ENCODE measurements around the gene NEK8.
"Not testable (repeated sequence)": the region's sequence is repeated elsewhere in the genome, so short reads cannot be mapped to it uniquely, and the experiment has no call there.

NEK8 gene

DNA sequence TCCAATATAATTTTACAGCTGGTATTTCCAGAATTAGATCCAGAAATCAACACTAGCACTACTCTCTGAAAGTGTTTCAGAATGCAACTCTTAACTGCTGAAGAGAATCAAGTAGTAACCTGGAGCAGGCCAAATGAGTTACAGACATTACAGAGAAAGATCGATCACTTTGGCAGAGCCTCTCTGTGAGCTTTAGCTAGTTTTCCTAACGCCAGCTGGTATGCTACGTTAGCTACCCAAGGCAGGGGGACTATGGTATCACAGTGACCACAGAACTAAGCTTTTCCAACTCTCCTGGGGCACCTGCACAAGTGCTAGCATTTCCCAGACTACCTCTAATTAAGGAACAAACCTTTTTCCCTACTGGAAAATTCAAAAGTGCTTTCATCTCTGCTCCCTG, 45.6 kb downstream of the NEK8 start:
- no peak for DNase-seq

DNA sequence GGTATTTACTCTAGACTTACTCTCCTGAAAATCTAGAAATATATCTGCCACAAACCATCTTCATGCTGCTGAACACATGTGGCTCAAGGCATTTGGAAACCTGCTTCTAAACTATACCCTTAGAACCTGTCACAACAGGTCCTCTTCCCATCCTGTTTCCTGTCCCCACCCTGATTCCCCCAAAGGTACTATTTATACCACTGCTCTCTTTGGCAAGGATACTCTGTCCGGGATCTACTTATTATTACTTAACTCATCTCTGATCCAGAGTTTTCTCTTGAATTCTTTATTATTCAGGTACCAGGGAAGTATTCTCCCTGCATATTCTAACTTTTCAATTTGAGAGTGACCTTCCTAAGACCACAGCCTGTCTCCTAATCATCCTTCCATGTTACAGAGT, 48.6 kb downstream of the NEK8 start:
- DNase-seq: no peak

DNA sequence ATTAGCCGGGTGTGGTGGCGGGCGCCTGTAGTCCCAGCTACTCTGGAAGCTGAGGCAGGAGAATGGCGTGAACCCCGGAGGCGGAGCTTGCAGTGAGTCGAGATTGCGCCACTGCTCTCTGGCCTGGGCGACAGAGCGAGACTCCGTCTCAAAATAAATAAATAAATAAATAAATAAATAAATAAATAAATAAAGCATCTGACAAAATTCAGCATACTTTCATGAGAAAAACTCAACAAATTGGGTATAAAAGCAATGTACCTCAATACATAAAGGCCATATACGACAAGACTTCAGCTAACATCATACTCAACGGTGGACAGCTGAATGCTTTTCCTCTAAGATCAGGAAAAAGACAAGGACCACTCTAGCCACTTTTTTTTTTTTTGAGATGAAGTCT, 51.0 kb downstream of the NEK8 start:
- not testable (repeated sequence) for DNase-seq

DNA sequence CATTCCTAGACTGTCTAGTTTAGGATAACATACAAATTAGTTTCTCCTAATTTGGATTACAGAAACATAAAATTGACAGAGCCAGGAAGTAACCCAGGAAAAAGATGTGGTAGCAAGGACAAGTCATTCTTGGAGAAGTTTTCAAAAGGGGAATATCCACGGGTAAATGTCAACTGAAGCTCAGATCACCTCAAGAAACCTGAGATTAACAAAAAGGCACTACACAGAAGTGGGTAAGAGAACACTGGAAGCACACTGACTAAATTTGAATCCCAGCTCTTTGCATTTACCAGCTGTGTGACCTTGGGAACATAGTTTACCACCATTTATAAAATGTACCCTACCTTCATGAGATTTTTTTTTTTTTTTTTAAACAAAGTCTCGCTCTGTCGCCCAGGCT, 54.6 kb downstream of the NEK8 start:
- no peak for DNase-seq

DNA sequence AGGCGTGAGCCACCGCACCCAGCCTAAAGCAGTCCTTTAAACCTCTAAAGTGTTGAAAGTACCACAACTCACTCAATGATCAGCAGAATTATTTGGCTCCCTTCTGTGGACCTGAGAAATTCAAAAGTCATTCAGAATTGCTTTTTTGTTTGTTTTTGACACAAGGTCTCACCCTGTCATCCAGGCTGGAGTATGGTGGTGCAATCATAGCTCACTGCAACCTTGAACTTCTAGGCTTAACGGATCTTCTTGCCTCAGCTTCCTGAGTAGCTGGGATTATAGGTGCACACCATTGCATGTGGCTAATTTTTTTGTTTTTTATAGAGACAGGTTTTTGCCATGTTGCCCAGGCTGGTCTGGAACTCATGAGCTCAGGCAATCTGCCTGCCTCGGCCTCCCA, 59.5 kb downstream of the NEK8 start:
- DNase-seq: no peak
